ENCODE measurements around the gene HCN4.

HCN4 gene

DNA sequence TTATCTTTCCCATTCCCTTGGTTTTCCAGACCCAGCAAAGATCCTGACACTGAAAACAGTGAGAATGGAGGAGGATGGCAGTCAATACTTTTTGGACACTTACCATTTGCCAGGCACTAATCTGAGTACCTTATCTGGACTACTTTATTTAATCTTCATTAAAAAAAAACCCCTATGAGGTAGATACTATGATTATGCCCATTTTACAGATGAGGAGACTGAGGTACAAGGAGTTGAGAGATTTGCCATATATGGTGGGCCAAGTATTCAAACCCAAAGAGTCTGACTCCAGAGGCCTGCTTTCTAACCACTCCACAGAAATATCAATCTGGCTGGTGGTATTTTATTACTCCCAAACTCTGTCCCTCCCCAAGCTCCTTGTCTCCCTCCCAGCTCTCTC lies 19.6 kb downstream of the HCN4 start:
- no peak for DNase-seq (ENCODE audit: insufficient read length, low spot score)

DNA sequence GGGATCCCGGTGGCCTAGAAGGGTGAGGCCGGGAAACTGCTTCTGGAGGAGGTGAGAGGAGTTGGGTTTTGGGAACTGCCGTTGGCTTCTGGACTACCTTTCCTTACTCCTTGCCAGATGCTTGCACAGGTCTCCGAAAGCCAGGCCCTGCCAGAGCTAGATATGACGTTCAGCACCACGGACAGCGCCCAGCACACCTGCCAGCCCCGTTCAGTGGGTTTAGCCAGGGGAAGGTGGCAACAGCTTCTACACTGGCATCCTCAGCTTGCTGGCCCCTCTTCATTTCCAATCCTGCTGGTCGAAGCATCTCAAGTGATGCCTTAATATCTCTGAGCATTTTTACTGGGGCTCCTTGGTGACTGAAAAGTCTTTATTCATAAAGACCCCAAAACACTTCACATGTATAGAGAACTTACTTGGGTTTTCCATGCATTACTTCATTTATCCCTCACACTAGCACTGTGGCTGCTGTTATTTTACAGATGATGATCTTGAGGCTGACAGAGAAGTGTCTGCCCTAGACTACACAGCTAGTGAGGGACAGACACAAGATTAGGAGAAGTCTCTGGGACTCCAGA lies 21.9 kb downstream of the HCN4 start:
- FAIRE-seq (no peak), DNase-seq (ENCODE audit: insufficient read length, low spot score) (peak; percentile 63)

More for the DNA sequence above, 19.6 kb downstream of the HCN4 start:
- FAIRE-seq = no peak

DNA sequence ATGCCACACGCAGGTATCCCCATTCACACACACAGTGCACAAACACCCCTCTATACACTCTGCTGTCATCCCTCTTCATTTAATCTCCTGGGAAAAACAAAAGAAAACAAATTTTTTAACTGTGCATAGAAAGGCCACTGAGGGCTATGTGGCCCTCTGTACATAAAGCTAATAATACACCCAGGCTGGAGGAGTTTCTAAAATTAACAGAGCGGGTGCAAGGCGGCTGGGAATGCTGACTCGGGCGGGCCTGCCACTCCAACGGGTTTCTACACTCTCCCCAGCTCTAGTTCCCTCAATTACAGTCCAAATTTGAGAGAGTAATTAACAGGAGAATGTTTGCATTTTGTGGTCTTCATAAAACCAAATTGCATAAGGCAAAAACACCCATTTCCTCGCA lies 23.1 kb downstream of the HCN4 start:
- no peak for FAIRE-seq
- DNase-seq (ENCODE audit: insufficient read length, low spot score) = no peak

DNA sequence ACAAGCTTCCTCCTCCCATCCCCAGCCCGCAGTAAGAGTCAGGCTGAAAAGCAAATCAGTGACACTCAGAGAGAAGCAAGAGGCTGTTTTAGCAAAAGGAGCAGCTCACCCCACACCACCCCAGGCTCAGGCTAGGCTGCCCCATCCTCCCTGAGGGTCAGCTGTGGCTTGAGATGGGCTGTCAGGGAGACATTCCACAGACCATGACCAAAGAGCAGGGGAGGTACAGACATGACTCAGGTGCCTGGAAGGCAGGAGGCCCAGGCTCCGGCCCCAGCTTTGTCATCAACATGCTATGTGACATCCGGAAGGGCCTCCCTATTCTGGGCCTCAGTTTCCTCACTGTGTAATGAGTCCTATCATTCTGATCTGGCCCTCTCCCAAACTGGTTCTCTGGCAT lies 24.7 kb downstream of the HCN4 start:
- no peak for DNase-seq (ENCODE audit: insufficient read length, low spot score)
- FAIRE-seq = no peak

DNA sequence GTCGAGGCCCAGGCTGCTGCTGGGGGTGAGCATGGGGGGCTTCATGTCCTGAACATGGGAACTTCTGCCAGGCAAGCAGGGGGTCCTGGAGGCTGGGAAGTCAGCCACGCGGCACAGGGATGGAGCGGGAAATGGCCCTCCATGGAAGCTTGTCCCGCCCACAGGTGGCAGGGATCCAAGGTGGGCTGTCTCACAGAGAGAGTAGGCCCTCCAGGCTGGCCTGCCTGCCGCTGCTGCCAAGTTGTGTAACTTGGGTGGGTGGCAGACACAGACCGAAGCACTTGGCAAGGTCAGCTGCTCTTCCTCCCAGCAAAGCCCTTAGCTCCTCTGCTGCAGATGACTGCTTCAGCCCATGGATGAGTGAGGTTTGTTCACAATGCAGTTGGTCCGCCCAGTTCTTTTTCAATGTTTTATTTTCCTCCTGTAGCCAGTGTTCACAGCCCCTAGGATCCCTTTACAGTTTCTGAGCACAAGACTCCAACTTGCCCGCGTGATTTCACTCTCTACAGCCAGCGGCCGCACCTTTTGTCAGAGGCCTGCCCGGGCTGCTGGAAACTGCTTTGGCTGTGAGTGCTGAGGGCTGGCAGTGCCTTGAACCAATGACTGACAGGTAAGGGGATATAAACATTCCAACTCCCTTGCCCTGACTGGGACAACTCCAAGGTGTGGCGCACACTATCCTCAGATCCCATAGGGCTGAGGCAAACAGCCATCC lies 26.7 kb downstream of the HCN4 start:
- DNase-seq (ENCODE audit: insufficient read length, low spot score) = no peak
- FAIRE-seq = no peak

DNA sequence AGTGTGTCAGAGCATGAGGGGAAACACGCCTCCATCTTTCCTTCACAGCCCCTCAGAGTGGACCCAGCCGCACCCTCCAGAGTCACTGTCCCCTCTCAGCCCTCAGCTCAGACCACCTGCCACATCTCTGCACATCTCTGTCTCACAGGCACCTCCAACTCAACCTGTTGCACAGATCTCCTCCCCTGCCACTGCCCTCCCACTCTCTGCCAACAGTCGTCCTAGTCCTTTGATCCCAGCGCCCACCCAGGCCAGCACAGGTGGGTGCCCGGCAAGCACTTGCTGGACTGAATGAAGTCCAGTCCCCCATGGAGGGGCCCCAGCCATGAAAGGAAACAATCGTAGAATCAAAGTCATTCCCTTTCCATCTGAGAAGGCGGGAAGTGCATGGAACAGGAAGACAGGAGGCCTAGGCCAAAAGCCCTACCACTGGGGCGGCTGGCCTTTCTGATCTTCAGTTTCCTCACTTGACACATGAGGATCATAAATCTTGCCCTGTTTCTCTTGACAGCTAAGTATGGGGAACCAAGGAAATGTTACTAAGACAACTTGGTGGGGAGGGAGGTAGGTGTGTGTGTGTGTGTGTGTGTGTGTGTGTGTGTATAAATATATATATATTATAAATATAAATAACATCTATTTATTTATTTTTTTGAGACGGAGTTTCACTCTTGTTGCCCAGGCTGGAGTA lies 28.1 kb downstream of the HCN4 start:
- no peak for DNase-seq (ENCODE audit: insufficient read length, low spot score)
- FAIRE-seq = no peak

DNA sequence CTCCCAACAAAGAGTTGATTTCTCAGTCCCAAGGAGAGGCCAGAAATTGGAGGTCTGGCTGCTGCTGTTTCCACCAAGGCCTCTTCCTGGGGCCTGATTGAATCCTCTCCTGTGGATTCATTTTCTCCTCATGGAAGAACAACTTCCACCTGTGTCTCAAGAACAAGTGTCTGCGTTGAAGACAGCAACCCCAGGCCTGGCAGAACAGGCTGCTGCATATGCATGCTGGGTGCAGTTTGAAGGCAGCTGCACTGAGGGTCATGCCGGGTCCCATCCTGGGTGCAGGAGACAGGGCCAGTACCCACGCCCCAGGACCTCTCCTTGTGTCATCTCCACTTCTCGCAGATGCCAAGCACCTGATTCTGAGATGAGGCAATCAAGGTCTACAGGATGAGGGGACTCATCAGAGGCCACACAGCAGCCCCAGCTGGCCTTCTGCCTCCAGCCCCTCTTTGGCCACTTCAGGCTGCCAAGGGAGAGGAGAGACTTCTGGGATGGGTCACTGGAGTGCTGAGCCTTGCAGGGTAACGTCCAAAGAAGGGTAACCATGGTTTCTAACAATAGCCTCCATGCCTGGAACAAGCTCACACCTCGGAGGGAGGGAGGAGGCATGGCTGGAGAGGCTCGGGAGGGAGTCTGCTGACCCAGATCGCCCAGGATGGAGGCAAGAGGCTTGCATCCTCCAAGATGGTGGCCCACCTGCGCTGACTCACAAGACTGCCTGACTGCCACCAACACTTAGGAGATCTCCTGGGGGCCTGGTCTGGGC lies 30.0 kb downstream of the HCN4 start:
- DNase-seq (ENCODE audit: insufficient read length, low spot score) (no peak), FAIRE-seq (no peak)

DNA sequence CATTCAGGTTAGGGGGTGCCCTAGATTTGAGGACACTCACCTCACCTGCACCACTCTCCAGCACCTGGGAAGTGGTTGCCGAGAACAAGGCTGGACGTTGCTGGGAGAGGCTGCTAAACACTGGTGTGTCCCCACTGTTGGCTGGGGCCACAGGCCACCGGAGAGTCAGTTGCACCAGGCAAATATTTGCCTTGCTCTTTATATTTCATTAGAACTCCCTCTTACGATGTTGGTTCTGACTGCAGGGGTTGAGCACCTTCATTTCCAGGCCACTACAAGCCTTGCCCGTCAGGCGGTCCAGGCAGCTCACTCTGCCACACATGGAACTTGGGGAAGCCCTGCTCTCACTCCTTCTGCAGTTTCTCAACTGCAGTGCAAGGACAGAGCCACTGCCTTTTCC lies 30.7 kb downstream of the HCN4 start:
- FAIRE-seq = no peak
- no peak for DNase-seq (ENCODE audit: insufficient read length, low spot score)

DNA sequence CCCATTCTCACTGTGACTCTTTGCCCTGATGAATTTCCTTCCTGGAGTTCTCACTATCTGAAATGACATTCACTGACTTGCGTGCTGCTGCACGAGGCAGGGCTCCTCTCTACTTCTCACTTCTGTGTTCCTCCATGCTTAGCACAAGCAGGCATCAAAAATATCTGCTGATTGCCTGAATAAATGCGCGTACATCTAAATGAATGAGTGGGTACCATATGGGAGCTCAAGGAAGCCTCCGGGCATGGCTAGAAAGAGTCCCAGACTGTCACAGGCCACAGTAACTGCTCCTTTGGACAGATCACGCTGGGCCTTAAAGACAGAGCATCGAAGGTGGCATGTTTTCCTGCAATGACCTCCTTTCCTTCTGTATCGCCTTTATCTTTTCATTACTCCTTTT lies 31.6 kb downstream of the HCN4 start:
- FAIRE-seq (no peak), DNase-seq (ENCODE audit: insufficient read length, low spot score) (no peak)

DNA sequence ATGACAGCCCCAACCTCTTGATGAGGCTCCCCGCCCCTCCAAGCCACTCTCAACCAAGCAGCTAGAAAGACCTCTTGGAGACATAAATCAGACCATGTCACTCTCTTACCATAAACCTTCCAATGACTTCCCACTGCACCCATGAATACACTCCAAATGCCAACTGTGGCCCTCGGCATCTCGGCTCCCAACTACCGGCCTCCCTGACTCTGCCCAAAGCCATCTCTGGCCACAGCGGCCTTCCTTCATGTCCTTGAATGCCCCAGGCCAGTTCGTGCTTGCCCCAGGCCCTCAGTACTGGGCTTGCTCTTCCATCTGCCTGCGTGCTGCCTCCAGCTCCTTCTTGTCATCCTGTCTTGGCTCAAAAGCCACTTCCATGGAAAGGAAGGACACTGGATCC lies 32.0 kb downstream of the HCN4 start:
- no peak for FAIRE-seq

DNA sequence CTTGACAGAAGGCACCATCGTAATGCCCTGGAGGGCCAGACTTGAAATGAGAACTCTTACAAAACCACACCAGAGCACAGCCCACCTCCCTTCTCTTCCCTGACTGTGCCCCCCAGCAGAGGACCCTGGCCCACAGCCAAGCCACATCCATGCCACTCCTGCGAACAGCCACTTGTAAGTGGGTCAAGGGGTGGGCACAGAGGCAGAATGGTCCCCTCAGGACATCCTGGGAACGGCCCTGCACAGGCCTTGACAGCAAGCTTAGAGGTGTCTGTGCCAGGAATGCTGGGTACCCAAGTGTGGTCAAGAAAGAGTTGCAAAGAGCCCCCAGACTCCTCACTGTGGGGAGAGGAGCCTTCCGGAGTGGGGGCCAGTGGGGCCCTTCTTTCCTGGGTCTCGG lies 33.3 kb downstream of the HCN4 start:
- DNase-seq (ENCODE audit: insufficient read length, low spot score) (no peak), FAIRE-seq (no peak)

More for the DNA sequence above, 32.0 kb downstream of the HCN4 start:
- DNase-seq (ENCODE audit: insufficient read length, low spot score) = no peak

DNA sequence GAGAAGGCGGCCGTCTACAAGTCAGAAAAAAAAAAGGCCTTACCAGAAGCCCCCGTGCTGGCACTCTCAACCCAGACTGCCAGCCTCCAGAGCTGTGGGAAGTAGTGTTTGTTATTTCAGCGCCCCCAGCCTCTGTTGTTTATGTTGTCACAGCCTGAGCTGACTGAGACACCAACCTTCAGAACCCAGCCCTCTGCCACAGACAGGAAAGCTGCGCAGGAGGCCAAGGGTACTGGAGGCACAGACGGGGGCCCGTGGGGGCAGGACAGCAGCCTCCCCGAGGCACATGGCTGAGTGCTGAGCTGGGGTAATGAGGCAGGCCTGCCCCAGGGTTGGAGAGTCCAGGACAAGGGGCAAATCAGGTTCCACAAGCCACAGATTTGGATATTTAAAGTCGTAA lies 33.7 kb downstream of the HCN4 start:
- no peak for FAIRE-seq
- no peak for DNase-seq (ENCODE audit: insufficient read length, low spot score)

DNA sequence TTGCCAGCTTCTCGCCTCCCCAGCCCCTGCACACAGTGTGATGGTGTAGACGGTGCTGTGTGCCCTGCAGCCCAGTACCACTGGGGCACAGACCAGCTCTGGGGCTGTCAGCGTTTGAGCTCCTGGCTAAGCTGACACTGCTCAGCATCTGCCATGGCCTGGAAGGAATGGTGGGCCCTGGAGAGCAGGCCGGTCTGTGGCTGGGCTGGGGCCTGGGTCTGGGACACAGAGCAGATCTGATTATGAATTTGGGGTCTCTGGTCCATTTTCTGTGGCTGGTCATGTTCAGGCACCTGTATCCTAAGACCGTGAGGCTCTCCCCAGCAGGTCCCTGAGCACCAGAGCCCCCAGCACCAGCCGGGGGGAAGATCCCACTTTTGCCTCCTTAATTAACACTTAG lies 34.7 kb downstream of the HCN4 start:
- DNase-seq (ENCODE audit: insufficient read length, low spot score) (no peak), FAIRE-seq (no peak)

DNA sequence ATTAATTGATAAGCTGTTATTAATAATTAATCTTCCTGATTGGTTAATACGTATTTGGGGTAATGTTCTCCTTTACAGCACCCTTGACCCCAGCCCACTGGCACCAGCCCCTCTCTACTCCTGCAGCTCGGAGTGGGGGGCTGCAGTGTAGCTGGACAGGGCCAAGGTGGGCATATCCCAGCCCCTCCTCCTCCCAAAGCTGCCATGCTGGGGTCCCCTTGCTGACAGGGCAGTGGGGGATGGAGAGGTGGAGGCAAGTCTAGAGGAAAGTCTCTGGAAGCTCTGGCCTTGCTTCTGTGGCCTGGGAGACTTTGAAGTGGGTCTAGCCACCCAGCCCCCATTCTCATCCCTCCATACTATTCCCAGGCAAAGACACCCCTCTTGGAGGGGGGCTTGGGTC lies 35.8 kb downstream of the HCN4 start:
- no peak for FAIRE-seq

DNA sequence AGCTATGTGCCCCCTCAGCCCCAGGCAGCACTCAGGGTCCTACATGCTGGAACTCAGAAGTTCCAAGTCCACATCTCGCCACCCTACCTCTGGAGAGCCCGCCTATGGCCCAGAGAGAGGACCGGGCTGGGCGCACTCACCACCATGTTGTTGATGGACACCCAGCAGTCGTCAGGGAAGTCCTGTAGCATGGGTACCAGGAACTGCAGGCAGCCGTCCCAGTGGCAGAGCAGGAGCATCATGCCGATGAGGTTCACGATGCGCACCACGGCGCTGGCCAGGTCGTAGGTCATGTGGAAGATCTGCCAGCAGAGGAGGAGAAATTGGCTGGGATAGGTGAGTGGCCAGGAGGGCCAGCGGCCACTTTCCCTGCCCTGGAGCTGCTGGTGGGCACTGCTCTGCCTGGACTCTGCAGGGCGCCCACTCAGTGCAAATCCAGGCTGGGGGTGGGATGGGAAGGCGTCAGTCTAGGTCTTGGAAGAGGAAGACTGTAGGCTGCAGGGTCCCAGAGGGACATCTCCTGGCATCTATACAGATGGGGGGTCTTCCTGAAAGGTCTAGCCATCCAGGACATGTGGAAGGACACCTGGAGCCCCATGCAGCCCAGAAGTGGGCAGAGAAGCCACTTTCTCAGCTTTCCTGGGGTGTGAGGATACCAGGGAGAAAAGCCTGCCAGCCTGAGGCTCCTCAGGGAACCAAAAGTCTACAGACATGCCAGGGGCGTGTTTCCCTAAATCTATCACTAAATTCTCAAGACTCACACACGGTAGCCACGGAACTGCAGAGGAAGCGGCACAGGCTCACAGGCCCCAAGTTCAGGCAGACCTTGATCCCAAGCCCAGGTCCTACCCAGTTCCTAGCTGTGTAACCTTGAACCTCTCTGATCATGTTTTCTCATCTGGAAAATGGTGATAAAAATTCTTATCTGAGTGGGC lies 36.5 kb downstream of the HCN4 start:
- FAIRE-seq = no peak
- DNase-seq (ENCODE audit: insufficient read length, low spot score) = no peak

More for the DNA sequence above, 35.8 kb downstream of the HCN4 start:
- no peak for DNase-seq (ENCODE audit: insufficient read length, low spot score)

DNA sequence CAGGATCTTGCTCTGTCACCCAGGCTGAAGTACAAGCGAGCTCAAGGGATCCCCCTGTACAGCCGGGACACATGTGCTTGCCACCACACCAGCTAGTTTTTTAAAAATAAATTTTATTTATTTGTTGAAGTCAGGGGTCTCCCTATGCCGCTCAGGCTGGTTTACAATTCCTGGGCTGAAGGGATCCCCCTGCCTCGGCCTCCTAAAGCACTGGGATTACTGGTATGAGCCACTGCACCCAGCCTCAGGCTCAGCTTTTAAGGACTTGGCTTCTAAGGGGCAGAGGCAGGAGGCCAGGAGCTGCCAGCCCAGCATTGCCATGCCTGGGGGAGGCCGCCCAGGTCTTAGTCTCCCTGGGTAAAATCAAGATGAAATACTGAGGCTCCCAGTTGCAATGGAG lies 37.3 kb downstream of the HCN4 start:
- FAIRE-seq (no peak), DNase-seq (ENCODE audit: insufficient read length, low spot score) (no peak)

DNA sequence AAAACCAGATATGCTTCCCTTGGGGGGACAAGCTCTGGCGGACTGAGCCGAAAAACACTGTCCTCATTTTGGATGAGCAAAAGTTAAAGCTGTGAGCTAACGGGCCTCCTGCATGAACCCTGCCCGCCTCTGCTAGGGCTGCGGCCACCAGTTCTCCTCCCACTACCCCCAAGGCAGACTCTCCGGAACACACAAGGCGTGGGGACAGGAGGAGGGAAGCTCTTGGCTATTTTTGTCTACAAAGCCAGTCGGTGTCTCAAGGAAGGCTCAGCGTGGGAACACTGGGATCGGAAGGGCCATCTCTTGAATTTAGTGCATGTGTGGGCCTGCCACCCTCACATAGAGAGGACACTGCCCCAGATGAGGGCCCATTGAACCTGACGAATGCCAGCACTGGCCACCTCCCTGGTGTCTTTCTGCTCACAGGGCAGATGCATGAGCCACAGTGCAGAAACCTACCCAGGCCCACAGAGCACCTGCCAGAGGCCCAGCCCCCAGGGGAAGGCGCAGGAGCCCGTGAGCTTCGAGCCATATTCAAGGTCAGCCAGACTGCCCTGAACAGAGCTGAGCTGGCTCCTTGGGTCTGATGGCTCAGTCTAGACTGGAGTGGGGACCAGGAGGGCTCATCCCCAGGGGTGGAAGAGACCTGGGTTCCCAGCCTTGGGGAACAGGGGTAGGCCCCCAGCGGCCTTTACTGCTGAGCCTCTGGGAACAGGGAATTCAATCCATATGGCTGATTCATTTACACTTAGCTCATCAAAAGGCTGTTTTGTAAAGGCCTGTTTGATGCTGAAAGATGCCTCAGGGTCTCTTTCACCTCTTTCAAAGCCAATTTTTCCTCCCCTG lies 38.3 kb downstream of the HCN4 start:
- no peak for DNase-seq (ENCODE audit: insufficient read length, low spot score)
- no peak for FAIRE-seq

DNA sequence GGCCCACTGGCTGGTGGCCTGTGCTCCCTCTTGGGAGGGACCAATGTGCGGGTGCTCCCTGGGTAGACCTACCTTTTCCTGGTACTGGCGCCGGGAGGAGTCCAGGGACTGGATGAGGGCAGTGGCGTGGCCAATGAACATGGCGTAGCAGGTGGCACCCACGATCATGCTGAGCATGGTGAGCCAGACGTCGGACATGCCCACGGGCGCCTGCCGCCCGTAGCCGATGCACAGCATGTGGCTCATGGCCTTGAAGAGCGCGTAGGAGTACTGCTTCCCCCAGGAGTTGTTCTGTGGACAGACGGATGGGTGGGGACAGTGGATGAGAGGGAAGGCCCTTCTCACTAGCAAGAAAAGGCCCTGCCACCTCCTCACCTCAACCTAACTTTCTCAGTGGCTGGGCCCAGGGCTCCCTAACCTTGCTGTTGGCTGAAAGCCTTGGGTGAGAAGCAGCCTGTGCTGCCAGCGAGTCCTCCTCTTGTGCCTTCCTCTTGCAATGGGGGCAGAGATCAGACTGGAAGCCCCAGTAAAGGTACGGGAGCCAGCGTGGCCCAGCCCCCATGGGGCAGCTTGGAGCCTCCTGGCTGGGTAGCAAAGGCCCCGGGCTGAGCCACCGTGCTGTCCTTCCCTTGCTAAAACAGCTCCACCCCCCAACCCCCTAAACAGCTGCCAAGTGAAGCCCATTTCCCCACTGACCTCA lies 39.1 kb downstream of the HCN4 start:
- DNase-seq (ENCODE audit: insufficient read length, low spot score) (no peak), FAIRE-seq (no peak)

DNA sequence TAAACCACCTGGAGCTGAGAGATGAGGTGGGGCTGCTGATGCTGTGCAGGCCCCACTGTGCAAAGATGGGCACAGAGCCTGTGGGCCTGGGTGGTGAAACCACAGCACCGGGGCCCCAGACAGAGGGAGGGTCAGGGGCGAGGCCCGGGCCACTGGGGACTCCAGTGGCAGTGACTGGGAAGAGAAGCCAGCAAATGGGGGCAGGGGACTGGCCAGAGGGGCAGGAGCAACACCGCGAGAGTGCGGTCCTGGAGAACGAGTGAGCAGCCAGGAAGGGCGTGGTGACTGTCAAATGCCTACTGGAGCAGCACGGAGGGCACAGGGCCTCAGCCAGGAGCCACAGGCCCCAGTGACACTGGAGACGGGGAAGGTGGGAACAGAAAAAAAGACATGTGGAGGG lies 39.8 kb downstream of the HCN4 start:
- DNase-seq (ENCODE audit: insufficient read length, low spot score) (no peak), FAIRE-seq (no peak)

Measured in GM19239 (cell line).